Neural cell (in vitro differentiated cells): ENCODE results near the gene MEMO1. TPM values are rescaled to one million over a fixed set of nuclear protein-coding genes. Genes with fewer than 3 reads are reported as not detected.
"Not testable (repeated sequence)": the region's sequence is repeated elsewhere in the genome, so short reads cannot be mapped to it uniquely, and the experiment has no call there.

Experiments
- H2AFZ ChIP-seq: fragments of 200-600, 300-800 bp; sonication (generic), shearing (Covaris generic); 2 replicates; pipeline ENCODE4 v1.6.0; 2014; ENCODE audit warnings: low read depth, mild to moderate bottlenecking, antibody characterized with exemption, low read length, moderate library complexity
- H3F3A ChIP-seq: fragments of 200-600 bp; shearing (Covaris generic); 2 replicates; pipeline ENCODE4 v1.6.1; 2016; ENCODE audit warnings: mild to moderate bottlenecking, moderate library complexity, mixed read lengths, antibody characterized with exemption, low read length; ENCODE audit not compliant: insufficient read depth, poor library complexity, severe bottlenecking
- H3K27ac ChIP-seq: fragments of 200-600, 300-800 bp; sonication (generic), shearing (Covaris generic); 2 replicates; pipeline ENCODE4 v1.5.1; 2014; ENCODE audit warnings: mild to moderate bottlenecking, low read length, moderate library complexity
- H3K27me3 ChIP-seq: fragments of 300-800, 200-600 bp; sonication (generic), shearing (Covaris generic); 2 replicates; pipeline ENCODE4 v1.6.0; 2014; ENCODE audit warnings: mild to moderate bottlenecking, low read depth, low read length, moderate library complexity; ENCODE audit not compliant: insufficient read depth
- H3K36me3 ChIP-seq: fragments of 300-800, 200-600 bp; sonication (generic), shearing (Covaris generic); 2 replicates; pipeline ENCODE4 v1.5.1; 2014; ENCODE audit warnings: mild to moderate bottlenecking, antibody characterized with exemption, low read length, moderate library complexity; ENCODE audit not compliant: insufficient read depth
- H3K4me2 ChIP-seq: fragments of 300-800, 200-600 bp; sonication (generic), shearing (Covaris generic); 2 replicates; pipeline ENCODE4 v1.6.0; 2014; ENCODE audit warnings: mild to moderate bottlenecking, low read length
- H3K4me3 ChIP-seq: fragments of 300-800, 200-600 bp; sonication (generic), shearing (Covaris generic); 2 replicates; pipeline ENCODE4 v1.5.1; 2014; ENCODE audit warnings: mild to moderate bottlenecking, low read length, moderate library complexity
- H3K79me2 ChIP-seq: fragments of 200-600 bp; shearing (Covaris generic); replicated peaks from 2 replicates; pipeline ENCODE4 v1.6.0; 2014; ENCODE audit warnings: mild to moderate bottlenecking, low read length, moderate library complexity; ENCODE audit not compliant: insufficient read depth
- H3K9ac ChIP-seq: fragments of 300-800, 200-600 bp; sonication (generic), shearing (Covaris generic); 2 replicates; pipeline ENCODE4 v1.6.1; 2016; ENCODE audit warnings: mild to moderate bottlenecking, low read length, mixed read lengths
- H3K9me2 ChIP-seq: fragments of 200-600 bp; shearing (Covaris generic); 2 replicates; pipeline ENCODE4 v1.6.1; 2016; ENCODE audit warnings: mild to moderate bottlenecking, low read length, mixed read lengths; ENCODE audit not compliant: insufficient read depth
- H3K9me3 ChIP-seq: fragments of 200-600, 300-800 bp; sonication (generic), shearing (Covaris generic); 2 replicates; pipeline ENCODE4 v1.6.1; 2016; ENCODE audit warnings: mild to moderate bottlenecking, mixed run types, low read length, moderate library complexity, mixed read lengths
- H4K20me1 ChIP-seq: fragments of 200-600 bp; shearing (Covaris generic); 2 replicates; pipeline ENCODE4 v1.6.1; 2016; ENCODE audit warnings: mild to moderate bottlenecking, mixed run types; ENCODE audit not compliant: insufficient read depth
- CTCF ChIP-seq: fragments of 450-650 bp; IDR thresholded peaks from 2 replicates; pipeline ENCODE4 v1.5.1; 2014; ENCODE audit warnings: antibody characterized with exemption, mild to moderate bottlenecking, moderate library complexity; ENCODE audit not compliant: poor library complexity, severe bottlenecking
- EP300 ChIP-seq: fragments of 450-650 bp; conservative IDR thresholded peaks from 2 replicates; pipeline ENCODE4 v1.6.1; 2014; ENCODE audit warnings: antibody characterized with exemption, mild to moderate bottlenecking, moderate library complexity; ENCODE audit not compliant: poor library complexity, severe bottlenecking
- EZH2 ChIP-seq: fragments of 200-600, 300-800 bp; shearing (Covaris generic), sonication (generic); IDR thresholded peaks from 2 replicates; pipeline ENCODE4 v1.6.1; 2014; ENCODE audit warnings: antibody characterized with exemption, low read length, borderline replicate concordance, mild to moderate bottlenecking; ENCODE audit not compliant: insufficient read depth, poor library complexity, severe bottlenecking
- MXI1 ChIP-seq: fragments of 450-650 bp; conservative IDR thresholded peaks from 2 replicates; pipeline ENCODE4 v1.6.1; 2014; ENCODE audit warnings: antibody characterized with exemption, mild to moderate bottlenecking; ENCODE audit not compliant: poor library complexity, severe bottlenecking
- POLR2AphosphoS5 ChIP-seq: IDR thresholded peaks from 2 replicates; pipeline ENCODE4 v1.6.1; 2012
- RAD21 ChIP-seq: fragments of 450-650 bp; conservative IDR thresholded peaks from 2 replicates; pipeline ENCODE4 v1.6.1; 2014; ENCODE audit warnings: antibody characterized with exemption, mild to moderate bottlenecking, moderate library complexity
- REST ChIP-seq: IDR thresholded peaks from 2 replicates; pipeline ENCODE4 v1.6.1; 2012; ENCODE audit warnings: borderline replicate concordance
- SMC3 ChIP-seq: fragments of 450-650 bp; conservative IDR thresholded peaks from 2 replicates; pipeline ENCODE4 v1.6.1; 2014; ENCODE audit warnings: antibody characterized with exemption, mild to moderate bottlenecking, moderate library complexity; ENCODE audit not compliant: poor library complexity
- TAF1 ChIP-seq: IDR thresholded peaks from 2 replicates; pipeline ENCODE4 v1.6.1; 2012; ENCODE audit warnings: low read depth
- polyA plus RNA-seq: library from polyadenylated mRNA; depleted of rRNA; stranded (reverse); fragments of >200 nt; gene quantifications from 2 replicates; pipeline ENCODE4 v1.2.3, GENCODE V29; 2014

Gene MEMO1
- polyA plus RNA-seq, 1 donor from 2014 or later = 124 TPM

GRCh38 chr2:32058130-32058529 is 47.3 kb upstream of the MEMO1 start:
- Histone ChIP-seq H3K36me3 (no peaks in the 10 kb centered on the region), H3K27me3 (no peaks in the 10 kb centered on the region), H3K4me3 (no peak overlapping the region), H3K27ac (no peak overlapping the region), H3K9me3 (no peaks in the 10 kb centered on the region), H3K9ac (no peak overlapping the region), H2AFZ (no peak overlapping the region), H3K4me2 (no peak overlapping the region), H3F3A (peaks cover 6% of the 10 kb centered on the region), H3K79me2 (no peaks in the 10 kb centered on the region), H4K20me1 (no peaks in the 10 kb centered on the region), H3K9me2 (no peaks in the 10 kb centered on the region)
- TF ChIP-seq RAD21 = no peak
- TF ChIP-seq EZH2 = no peak
- no peak for TF ChIP-seq MXI1
- TF ChIP-seq EP300 = no peak
- no peak for TF ChIP-seq REST
- TF ChIP-seq CTCF = no peak
- TF ChIP-seq POLR2AphosphoS5 = no peak
- no peak for TF ChIP-seq SMC3
- no peak for TF ChIP-seq TAF1

- H3K9ac ChIP-seq, H3K9me2 ChIP-seq, H3K27ac ChIP-seq, H4K20me1 ChIP-seq, H3K27me3 ChIP-seq, H3K79me2 ChIP-seq, H3F3A ChIP-seq, H3K4me2 ChIP-seq, H2AFZ ChIP-seq, H3K4me3 ChIP-seq, H3K36me3 ChIP-seq, H3K9me3 ChIP-seq: not testable (repeated sequence)
Observed at GRCh38 chr2:32054583-32054982, 43.8 kb upstream of the MEMO1 start.

GRCh38 chr2:32051836-32052439 is 41.1 kb upstream of the MEMO1 start:
- Histone ChIP-seq H3K9me3 (no peaks in the 10 kb centered on the region), H3K27ac (no peak overlapping the region), H3K4me3 (no peak overlapping the region), H3F3A (no peaks in the 10 kb centered on the region), H3K4me2 (no peak overlapping the region), H3K9me2 (no peaks in the 10 kb centered on the region), H4K20me1 (no peaks in the 10 kb centered on the region), H2AFZ (no peak overlapping the region), H3K36me3 (no peaks in the 10 kb centered on the region), H3K27me3 (no peaks in the 10 kb centered on the region), H3K79me2 (no peaks in the 10 kb centered on the region), H3K9ac (no peak overlapping the region)
- TF ChIP-seq MXI1 (no peak), RAD21 (no peak), CTCF (no peak), SMC3 (no peak), EP300 (no peak), EZH2 (no peak), POLR2AphosphoS5 (no peak), TAF1 (no peak), REST (no peak)
